Body of pancreas (tissue), 4 donors: Measurements from ENCODE around the gene TRPC1.

Source experiments
- POLR2A ChIP-seq, 3 donors: fragments of 450-650 bp; IDR thresholded peaks; one replicate each; pipeline ENCODE4 v1.6.1; 2016; ENCODE audit warnings: antibody characterized with exemption in 3 of 3, mild to moderate bottlenecking in 2 of 3
- TF ChIP-seq, protein P1 (sequence below), 7 experiments: fragments of 450-650 bp in 4 of 7; fragments of 200-600 bp in 3 of 7; sonication (generic) in 3 of 7; IDR thresholded peaks; one replicate each; pipeline ENCODE4 v1.5.1; 2016 to 2019; ENCODE audit warnings: antibody characterized with exemption in 7 of 7

DNA sequence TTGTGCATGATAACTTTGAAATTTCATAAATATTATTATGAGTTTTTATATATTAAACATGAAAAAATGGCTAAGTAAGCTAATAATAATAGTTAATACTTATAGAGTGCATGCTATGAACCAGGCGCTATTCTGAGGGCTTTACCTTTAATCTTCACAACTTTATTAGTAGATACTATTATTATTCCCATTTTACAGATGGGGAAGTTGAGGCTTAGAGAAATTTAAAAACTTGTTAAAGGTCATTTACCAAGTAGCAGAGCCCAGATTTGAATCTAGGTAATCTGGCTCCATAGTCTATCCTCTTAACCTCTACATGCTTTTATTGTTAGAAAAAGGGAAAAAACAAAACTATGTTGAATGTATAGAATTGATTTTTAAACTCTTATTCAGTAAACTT is 60.4 kb downstream of the TRPC1 start:
- TF ChIP-seq, protein P1, sequence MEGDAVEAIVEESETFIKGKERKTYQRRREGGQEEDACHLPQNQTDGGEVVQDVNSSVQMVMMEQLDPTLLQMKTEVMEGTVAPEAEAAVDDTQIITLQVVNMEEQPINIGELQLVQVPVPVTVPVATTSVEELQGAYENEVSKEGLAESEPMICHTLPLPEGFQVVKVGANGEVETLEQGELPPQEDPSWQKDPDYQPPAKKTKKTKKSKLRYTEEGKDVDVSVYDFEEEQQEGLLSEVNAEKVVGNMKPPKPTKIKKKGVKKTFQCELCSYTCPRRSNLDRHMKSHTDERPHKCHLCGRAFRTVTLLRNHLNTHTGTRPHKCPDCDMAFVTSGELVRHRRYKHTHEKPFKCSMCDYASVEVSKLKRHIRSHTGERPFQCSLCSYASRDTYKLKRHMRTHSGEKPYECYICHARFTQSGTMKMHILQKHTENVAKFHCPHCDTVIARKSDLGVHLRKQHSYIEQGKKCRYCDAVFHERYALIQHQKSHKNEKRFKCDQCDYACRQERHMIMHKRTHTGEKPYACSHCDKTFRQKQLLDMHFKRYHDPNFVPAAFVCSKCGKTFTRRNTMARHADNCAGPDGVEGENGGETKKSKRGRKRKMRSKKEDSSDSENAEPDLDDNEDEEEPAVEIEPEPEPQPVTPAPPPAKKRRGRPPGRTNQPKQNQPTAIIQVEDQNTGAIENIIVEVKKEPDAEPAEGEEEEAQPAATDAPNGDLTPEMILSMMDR (IDR thresholded peaks at IDR 0.05), result no peak
- no peak for TF ChIP-seq POLR2A (IDR thresholded peaks at IDR 0.05)
